Prostate gland (tissue), 2 donors: ENCODE results near the gene RASGEF1B.

ENCODE experiments used
- CTCF ChIP-seq, 4 experiments: fragments of 200-600 bp in 2 of 4; fragments of 450-650 bp in 2 of 4; sonication (generic) in 2 of 4; IDR thresholded peaks; 1 replicate in 3 of 4; 2 replicates in 1 of 4; pipeline ENCODE4 v1.5.1; 2016 to 2019; ENCODE audit warnings: antibody characterized with exemption in 4 of 4, mild to moderate bottlenecking in 2 of 4, moderate library complexity in 2 of 4
- POLR2A ChIP-seq: fragments of 450-650 bp; IDR thresholded peaks from one replicate; pipeline ENCODE4 v1.6.1; 2016; ENCODE audit warnings: antibody characterized with exemption, mild to moderate bottlenecking

- no peak for TF ChIP-seq POLR2A
- TF ChIP-seq CTCF (IDR thresholded peaks at IDR 0.05) = no peak
Measured at GRCh38 chr4:81426770-81427289, 44.9 kb downstream of the RASGEF1B start.
